GM19397 (cell line): ENCODE results near the gene ADRM1.

Experiments used
- ATAC-seq: cut with Tn5 transposase; IDR thresholded peaks from one replicate; pipeline ENCODE4 v1.9.1; 2021; ENCODE audit warnings: mild to moderate bottlenecking, moderate library complexity; ENCODE audit not compliant: unreplicated experiment

ADRM1 gene

DNA sequence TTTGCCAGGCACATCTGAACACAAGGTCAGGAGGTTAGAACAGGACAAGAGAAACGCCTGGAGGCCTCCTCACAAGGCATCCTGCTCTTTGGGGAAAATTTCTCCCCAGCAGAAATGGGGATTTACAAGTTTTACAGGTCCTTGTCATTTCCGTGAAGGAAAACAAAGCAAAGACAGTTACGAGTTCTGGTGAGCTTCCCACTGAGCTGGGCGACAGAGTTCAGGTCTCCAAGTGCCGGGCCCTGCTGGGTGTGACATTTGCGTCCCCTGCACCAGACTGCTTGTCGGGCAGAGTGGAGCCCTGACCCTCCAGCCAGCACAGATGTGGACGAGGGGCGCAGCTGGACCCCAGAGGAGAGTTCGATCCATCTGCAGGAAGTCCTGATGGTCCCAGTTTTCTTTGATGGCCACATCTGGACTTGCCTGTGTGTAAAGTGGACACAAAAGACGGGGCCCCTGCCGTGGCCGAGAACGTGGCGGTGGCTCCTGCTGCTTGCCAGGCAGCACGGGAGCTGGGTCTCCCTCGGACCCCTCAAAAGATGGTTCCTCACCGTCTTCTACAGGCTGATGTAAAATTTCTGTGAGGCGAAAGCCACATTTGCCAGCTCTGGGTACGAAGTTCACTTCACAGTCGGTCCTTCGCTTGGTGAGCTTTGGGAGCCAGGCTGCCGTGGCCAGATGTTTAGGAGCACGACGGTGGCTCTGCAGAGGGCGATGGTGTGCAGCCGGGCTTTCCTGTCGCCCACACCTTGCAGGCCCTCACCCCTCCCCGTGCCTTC is 5.2 kb upstream of the ADRM1 start:
- ATAC-seq: no peak

DNA sequence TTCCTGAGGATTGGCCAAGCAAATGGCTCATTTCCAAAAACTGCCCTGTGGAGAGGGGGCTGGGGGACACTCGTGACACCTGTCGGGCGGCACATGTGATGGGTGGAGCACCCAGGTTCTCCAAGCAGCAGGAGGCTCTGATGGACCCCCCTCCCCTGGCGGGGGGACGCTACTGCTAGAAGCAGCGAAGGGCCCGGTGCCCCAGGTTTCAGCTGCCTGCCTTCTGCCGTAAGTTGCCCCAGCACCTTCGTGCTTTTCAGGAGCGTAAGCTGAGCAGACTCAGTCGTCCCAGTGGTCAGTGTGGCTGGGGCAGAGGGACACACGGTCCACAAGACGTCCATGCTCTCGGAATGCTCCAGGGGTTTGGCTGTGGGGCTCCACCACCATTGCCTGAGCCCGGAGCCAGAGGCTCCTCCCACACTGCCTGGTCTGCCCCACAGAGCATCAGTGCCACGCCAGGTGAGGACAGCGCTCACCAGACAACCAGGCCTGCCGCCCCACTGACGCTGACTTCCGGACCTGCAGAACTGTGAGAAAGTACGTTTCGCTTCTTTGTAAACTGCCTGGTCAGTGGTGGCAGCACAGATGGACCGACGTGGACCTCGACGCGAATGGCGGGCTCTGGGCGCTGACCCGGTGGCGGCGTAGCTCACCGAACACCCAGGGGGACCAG is 4.1 kb upstream of the ADRM1 start:
- no peak for ATAC-seq

DNA sequence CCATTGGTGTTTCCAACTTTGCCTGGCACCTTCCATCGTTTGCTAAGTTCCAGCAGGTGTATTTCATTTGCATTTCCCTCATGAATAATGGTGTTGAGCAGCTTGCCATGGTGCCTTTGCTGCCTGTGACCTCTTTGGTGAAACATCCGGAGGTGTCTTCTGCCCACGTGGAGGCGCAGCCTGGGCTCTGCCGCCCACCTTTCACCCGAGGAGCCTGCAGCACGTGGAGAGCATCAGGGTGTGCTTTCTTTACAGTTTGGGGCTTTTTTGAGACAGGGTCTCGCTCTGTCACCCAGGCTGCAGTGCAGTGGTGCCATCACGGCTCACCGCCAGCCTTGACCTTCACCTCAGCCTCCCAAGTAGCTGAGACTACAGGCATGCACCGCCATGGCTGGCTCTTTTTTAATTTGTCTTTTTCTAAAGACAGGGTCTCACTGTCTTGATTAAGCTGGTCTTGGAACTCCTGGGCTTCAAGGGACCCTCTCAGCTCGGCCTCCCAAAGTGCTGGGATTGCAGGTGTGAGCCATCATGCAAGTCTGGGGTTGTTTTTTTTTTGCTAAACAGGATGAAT is 3.0 kb upstream of the ADRM1 start:
- ATAC-seq: no peak

DNA sequence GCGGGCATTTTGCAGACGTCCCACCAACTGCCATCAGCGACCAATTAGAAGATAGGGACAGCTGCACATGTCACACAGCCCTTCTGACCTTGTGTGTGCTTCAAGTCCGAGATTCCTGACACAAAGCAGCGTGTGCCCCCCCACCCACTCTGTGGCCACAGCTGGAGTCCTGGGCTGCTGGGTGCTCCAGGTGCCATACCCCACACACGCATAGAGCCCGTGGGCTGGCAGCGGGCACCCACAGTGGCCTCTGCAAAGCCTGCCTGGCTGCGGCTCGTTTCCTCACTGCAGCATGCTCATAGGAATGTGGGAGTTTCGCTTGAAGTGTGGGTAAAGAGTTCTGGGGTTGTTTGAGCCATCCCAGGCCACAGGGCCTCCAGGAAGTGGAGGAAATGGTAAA is 2.5 kb upstream of the ADRM1 start:
- no peak for ATAC-seq

DNA sequence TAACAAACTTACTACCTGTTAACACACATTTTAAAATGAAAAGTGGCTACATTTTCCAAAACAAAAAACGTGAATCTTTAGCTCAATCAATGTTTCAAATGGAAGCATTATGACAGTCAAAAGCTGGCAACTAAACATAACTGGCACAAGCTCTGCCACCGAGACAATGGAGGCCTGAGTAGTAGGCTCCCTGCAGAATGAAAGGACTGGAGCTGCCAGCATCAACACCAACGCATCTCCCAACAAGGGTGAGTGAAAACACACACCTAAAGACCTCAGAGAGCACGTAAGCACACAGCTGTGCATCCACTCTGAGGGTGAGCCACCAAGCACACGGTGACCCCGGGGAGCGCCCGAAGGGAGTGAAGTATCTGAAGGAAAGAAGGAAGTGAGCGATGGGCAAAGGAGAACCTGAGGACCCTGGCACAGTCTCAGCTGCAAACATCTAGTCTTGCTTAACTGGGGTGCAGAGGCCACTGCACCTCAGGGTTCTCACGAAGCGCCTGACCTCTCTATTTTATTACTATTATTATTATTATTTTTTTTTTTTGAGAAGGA is 1.6 kb upstream of the ADRM1 start:
- ATAC-seq: no peak

DNA sequence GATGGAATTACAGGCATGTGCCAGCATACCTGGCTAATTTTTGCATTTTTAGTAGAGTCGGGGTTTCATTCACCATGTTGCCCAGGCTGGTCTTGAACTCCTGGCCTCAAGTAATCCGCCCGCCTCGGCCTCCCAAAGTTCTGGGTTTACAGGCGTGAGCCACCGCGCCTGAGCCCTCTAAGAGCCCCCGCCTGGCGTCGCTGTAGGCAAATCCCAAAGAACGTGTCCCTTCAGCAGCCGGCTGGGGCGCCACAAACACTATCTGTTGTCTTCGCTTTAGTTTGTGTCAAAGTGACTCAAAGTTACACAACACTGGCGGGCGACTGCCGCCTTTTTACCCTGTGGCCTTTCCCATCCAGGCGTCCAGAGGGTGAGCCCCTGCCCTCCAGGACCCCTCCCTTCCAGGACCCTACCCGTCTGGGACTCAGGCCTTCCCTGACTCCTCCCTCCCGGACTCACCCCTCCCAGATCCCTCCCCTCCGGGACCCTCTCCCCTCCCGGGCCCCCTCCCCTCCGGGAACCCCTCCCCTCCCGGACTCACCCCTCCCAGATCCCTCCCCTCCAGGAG is 940 bp upstream of the ADRM1 start:
- peak; percentile 21 for ATAC-seq

DNA sequence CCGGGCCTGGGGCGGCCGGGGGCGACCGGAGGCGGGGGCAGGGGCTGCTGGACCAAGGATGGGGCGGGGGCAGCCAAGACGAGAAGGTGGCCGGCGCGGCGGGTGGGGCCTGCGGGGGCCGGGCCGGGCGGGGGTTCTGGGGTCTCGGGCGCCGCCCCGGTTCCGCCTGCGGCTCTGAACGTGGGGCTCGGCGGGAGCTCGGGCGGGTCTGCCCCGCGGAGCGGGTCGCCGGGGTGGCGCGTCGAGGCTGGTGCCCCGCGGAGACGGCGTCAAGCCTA is 204 bp downstream of the ADRM1 start:
- no peak for ATAC-seq

DNA sequence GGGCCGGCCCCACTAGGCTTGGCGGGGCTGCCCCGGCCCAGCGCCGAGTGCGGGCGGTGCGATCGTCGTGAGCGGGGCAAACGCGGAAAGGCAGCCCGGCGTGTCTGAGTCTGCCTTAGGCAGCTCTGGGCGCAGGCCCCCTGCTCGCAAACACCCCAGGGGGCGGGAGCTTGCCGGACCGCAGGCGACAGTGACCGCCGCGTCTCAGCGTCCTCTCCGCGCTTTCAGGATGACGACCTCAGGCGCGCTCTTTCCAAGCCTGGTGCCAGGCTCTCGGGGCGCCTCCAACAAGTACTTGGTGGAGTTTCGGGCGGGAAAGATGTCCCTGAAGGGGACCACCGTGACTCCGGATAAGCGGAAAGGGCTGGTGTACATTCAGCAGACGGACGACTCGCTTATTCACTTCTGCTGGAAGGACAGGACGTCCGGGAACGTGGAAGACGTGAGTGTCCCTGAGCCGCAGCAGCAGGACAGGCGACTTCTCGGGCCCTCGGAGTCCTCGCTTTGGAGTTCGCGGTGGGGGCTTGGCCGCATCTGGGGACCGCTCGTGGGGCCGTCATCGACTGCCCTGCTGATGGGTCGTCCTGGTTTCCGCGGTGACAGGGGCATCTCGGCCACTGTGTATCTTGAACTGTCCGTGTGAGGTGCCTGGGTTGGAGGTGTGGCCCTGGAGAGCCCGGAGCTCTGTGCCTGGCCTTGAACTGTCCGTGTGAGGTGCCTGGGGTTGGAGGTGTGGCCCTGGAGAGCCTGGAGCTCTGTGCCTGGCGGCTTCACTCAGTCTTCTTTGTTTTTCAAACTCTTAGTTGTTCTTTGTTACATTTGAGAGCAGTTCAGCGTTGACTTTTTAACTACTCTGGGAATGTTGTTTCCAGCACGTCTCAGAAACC is 786 bp downstream of the ADRM1 start:
- ATAC-seq: peak; percentile 5

DNA sequence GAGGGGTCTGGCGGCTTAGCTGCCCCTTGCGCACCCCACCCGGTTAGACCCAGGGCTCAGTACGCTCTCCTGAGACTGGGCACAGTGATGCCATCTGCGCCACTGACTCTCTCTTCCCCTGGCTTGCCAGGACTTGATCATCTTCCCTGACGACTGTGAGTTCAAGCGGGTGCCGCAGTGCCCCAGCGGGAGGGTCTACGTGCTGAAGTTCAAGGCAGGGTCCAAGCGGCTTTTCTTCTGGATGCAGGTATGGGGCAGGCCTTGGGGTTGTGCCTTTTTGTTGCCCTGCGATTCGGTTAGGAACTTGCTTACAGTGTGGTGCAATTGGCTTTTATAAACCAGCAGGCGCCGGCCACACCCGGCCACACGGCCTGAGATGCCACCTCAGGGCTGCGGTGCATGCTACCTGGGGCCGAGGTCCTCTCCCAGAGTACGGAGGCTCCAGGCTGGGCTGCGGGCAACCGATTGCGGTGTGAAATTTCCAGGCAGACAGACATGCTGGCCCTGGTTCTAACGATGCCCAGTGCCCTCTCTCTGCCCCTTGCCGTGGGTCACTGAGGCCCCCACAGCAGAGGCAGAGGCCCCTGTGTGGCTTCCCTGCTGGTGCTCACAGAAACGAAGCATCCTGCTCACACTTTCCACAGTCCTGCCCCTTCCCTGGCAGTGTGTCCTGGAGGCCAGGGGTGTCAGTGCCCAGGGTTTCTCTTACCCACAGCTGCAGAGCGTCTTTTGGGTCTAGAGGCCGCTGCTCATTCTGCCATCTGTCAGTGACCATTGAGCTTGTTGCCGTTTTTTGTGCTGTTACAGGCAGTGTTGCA is 1.7 kb downstream of the ADRM1 start:
- ATAC-seq: no peak

DNA sequence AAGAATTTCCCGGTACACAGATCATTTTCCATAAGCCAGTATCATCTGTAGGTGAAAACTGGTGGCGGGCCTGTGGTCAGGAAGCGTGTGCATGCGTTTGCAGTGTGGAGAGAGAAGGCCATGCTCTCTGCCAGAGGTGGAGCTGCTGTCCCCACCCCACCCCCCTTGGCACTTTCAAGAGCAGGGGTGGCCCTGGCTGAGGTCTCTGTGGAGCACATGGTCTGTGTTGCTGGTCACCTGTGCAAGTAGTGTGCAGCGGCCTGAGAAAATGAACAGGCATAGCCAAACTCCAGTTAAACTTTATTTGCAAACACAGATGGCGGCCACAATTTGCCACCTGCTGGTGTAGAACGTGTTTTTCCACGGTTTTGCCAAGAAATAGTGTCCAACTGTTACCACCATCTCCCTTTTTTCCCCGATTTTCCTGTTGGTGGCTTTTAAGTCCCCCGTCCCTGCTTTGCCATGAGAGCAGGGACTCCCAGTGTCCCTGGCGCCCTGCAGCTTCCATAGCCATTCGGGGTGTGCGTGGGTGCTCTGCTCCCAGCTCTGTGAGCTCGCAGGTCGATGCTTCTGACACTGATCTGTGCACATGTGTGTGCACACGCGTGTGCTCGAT is 2.5 kb downstream of the ADRM1 start:
- ATAC-seq: no peak

DNA sequence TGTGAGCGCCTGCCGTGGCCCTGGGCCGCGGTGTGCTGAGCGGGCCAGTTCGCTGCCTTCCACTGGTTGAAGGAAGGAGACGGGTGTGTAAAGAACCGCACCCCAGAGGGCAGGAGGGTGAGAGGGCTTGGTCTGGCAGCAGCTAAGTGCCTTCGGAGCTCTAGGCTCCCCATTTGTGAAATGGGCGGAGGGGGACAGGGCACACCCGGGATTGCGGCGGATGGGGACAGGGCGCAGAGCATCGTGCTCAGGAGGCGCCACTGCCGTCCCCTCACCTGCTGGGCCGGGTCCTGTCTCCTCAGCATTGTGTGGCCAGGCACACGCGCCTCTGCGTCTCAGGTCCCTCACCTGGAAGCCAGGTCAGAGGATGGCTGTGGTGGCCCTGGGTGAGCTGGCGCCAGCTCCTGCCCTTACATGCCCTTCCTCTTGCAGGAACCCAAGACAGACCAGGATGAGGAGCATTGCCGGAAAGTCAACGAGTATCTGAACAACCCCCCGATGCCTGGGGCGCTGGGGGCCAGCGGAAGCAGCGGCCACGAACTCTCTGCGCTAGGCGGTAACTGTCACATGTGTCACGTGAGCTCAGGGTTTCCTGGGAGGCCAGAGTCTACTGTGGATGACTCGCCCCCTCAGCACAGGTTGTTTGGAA is 3.1 kb downstream of the ADRM1 start:
- no peak for ATAC-seq

DNA sequence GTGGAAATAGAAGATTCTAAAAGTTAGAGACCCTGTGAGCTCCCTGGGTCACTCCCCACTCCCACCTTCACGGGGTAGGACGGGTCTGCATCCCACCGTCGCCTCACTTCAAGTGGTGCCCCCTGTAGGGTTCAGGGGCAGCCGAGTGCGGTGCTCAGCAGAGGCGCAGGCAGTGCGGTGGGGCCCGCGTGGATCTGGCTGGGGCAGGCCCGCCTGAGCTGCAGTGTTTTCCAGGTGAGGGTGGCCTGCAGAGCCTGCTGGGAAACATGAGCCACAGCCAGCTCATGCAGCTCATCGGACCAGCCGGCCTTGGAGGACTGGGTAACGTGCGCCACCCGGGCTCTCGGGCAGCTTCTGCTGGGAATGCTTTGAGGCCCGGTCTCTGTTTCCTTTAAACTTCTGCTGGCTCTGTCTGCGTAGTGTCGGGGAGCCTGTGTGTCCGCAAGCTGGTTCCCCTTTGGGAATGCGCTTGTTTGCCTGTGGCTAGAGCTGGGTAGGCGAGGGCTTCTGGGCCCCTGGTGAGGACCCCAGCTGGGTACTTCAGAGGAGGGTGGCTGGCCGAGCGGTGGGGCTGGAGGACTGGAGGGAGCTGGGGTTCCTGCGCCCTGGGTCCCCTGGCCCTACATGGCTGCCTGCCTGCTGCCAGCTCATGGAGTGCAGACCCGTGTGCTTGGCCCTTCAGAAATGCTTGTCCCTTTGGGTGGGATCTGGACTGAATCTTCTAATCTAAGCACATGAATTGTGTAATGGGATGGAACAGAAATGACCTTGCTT is 3.8 kb downstream of the ADRM1 start:
- ATAC-seq: no peak

DNA sequence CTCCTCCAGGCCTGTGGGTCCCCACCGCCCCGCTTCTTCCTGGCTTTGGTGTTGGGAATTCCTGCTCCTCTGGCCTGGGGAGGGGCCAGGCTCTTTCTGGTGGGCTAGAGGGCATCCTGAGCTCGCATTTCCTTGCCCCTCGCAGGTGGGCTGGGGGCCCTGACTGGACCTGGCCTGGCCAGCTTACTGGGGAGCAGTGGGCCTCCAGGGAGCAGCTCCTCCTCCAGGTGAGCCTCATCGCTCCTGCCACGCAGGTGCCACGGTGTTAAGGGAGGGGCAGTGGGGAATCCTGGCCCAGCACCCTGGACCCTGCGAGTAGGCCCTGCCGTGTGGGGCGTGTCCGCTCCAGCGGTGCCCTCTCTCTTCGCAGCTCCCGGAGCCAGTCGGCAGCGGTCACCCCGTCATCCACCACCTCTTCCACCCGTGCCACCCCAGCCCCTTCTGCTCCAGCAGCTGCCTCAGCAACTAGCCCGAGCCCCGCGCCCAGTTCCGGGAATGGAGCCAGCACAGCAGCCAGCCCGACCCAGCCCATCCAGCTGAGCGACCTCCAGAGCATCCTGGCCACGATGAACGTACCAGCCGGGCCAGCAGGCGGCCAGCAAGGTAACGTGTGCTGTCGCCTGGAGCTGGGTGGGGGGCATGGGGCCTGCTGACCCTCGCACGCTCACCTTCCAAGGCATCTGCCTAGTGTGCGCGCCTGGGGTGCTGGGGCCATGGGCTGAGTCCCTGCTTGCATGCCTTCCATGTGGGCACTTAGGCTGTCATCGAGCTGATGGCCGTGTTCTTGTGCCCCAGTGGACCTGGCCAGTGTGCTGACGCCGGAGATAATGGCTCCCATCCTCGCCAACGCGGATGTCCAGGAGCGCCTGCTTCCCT is 4.7 kb downstream of the ADRM1 start:
- no peak for ATAC-seq

DNA sequence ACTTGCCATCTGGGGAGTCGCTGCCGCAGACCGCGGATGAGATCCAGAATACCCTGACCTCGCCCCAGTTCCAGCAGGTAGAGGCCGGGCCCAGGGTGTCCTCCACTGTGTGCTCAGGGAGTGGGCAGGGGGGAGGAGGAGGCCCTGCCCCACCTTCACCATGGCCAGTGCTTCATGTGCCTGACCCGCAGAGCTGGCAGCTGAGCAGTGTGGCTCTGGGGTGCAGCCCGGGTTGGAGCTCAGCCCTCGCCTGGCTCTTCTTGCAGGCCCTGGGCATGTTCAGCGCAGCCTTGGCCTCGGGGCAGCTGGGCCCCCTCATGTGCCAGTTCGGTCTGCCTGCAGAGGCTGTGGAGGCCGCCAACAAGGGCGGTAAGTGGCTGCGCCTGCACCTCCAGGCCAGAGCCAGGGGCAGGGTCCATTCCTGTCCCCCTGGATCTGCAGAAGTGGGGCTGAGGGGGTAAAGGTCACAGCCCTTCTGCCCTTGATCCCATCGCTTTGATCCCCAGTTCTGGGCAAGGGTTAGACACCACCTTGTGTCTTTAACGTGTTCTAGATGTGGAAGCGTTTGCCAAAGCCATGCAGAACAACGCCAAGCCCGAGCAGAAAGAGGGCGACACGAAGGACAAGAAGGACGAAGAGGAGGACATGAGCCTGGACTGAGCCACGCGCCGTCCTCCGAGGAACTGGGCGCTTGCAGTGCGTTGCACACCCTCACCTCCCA is 5.5 kb downstream of the ADRM1 start:
- ATAC-seq: no peak

DNA sequence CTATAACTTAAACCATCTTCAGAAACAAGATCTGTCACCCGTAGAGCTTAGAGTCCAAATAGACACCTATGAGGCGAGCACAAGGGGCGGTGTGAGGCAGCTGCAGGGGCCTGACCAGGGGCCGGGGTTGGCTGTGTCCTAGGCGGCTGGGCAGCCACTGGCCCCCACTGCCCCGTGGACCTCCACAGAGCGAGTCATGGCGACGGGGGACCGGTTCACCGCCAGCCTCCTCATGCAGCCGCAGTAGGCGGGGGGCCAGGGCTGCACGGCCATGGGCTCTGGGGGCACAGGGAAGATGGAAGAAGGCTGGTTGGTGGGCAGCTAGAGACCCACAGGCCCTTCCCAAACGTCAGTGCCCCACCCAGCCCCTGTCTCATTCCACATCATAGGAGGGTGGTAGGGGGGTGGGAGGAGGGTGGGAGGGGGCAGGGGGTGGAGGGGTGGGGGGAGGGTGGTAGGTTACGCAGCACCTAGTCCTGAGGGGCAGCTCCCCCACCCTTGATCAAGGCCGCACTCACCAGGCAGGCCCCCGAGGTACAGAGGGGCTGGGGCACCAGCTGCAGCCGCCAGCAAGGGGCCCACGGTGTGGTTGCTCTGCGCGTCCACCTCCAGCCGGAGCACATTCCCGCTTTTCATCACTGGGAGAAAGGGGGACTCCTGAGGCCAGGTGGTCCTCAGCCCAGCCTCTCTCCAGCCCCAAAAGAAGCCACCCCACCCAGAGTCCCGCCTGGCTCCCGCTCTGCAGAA is 6.6 kb downstream of the ADRM1 start:
- no peak for ATAC-seq
